Nephron (organoid): ENCODE measurements around the gene TOR1AIP2.

Experiments used
- H3K27ac Mint-ChIP-seq, 3 experiments: 2 replicates each; pipeline ENCODE4 v1.8.0; 2020; ENCODE audit warnings: mixed read lengths in 3 of 3, mild to moderate bottlenecking in 2 of 3, moderate library complexity in 1 of 3
- H3K27me3 Mint-ChIP-seq: 2 replicates; pipeline ENCODE4 v1.8.0; 2021; ENCODE audit warnings: low read depth, mild to moderate bottlenecking, moderate library complexity, mixed read lengths
- H3K36me3 Mint-ChIP-seq: 2 replicates; pipeline ENCODE4 v1.8.0; 2020; ENCODE audit warnings: low read depth, mixed read lengths
- H3K4me1 Mint-ChIP-seq: 2 replicates; pipeline ENCODE4 v1.8.0; 2020; ENCODE audit warnings: mixed read lengths
- H3K4me3 Mint-ChIP-seq, 3 experiments: 2 replicates each; pipeline ENCODE4 v1.8.0; 2020; ENCODE audit warnings: mild to moderate bottlenecking in 3 of 3, mixed read lengths in 3 of 3, moderate library complexity in 2 of 3
- H3K9me3 Mint-ChIP-seq: 2 replicates; pipeline ENCODE4 v1.8.0; 2020; ENCODE audit warnings: mixed read lengths
- TF ChIP-seq, protein P1 (sequence below), 3 experiments: fragments of 200-600 bp; sonication (generic); IDR thresholded peaks; one replicate each; pipeline ENCODE4 v1.5.0; 2021; ENCODE audit warnings: antibody characterized with exemption in 3 of 3; ENCODE audit not compliant: unreplicated experiment in 3 of 3

Gene TOR1AIP2

GRCh38 chr1:179813626-179814545 lies 63.7 kb downstream of the TOR1AIP2 start:
- no peaks in the 10 kb centered on the region for H3K9me3 Mint-ChIP-seq
- peak overlapping the region; percentile 89 to 93 (median 93) for H3K4me3 Mint-ChIP-seq
- H3K4me1 Mint-ChIP-seq = peaks cover 71% of the 10 kb centered on the region
- peaks cover 18% of the 10 kb centered on the region for H3K27me3 Mint-ChIP-seq
- TF ChIP-seq, protein P1, sequence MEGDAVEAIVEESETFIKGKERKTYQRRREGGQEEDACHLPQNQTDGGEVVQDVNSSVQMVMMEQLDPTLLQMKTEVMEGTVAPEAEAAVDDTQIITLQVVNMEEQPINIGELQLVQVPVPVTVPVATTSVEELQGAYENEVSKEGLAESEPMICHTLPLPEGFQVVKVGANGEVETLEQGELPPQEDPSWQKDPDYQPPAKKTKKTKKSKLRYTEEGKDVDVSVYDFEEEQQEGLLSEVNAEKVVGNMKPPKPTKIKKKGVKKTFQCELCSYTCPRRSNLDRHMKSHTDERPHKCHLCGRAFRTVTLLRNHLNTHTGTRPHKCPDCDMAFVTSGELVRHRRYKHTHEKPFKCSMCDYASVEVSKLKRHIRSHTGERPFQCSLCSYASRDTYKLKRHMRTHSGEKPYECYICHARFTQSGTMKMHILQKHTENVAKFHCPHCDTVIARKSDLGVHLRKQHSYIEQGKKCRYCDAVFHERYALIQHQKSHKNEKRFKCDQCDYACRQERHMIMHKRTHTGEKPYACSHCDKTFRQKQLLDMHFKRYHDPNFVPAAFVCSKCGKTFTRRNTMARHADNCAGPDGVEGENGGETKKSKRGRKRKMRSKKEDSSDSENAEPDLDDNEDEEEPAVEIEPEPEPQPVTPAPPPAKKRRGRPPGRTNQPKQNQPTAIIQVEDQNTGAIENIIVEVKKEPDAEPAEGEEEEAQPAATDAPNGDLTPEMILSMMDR (IDR thresholded peaks at IDR 0.05; ENCODE audit: unreplicated experiment in 3 of 3) = no peak
- no peaks in the 10 kb centered on the region for H3K36me3 Mint-ChIP-seq
- peak overlapping the region in 2 of 3 experiments; percentile 88 to 89 for H3K27ac Mint-ChIP-seq

DNA sequence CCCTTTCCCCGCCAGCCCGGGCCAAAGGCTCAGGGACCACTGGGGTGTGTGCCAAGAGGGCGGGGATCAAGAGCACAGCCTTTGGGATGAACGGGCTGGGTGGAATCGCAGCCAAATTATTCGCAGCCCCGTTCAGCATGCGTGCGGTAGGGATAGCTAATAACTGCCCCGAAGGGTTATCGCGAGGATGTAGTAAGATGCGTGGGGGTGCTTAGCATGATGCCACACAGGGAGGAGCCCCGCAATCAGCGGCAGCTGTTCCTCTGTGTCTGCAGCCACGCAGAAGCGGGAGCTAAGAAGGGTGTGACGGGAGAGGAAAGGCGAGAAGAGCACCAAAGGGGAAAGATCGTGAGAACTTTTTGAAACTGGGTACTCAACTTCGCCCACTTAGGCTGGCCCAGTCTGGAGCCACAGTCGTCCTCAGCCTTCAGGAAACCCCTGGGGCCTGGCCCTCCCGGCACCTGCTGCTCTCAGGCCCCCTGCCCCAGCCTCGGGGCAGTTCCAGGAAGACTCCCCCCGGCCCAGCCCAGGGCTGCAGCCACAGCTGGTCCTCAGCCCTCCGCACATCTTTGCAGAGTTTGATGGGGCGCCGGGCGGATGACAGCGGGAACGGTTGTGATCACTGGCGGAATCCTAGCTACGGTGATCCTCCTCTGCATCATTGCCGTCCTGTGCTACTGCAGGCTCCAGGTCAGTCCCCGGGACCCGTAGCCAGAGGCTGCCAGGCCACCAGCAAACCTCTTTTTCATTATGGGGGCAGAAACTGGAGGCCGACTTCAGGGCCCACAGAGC lies 64.9 kb downstream of the TOR1AIP2 start:
- Mint-ChIP-seq H3K4me1 (peaks cover 59% of the 10 kb centered on the region), H3K4me3 (peak overlapping the region in 2 of 3 experiments; percentile 35 to 50), H3K9me3 (no peaks in the 10 kb centered on the region), H3K36me3 (no peaks in the 10 kb centered on the region), H3K27ac (peak overlapping the region in 1 of 3 experiments; percentile 33), H3K27me3 (peaks cover 20% of the 10 kb centered on the region)
- TF ChIP-seq, protein P1 (IDR thresholded peaks at IDR 0.05; ENCODE audit: unreplicated experiment in 3 of 3) = no peak

GRCh38 chr1:179810367-179810715 lies 67.3 kb downstream of the TOR1AIP2 start:
- peaks cover 17% of the 10 kb centered on the region for H3K27me3 Mint-ChIP-seq
- H3K27ac Mint-ChIP-seq = no peak overlapping the region
- H3K4me1 Mint-ChIP-seq = peaks cover 36% of the 10 kb centered on the region
- H3K4me3 Mint-ChIP-seq = no peak overlapping the region
- TF ChIP-seq, protein P1 (IDR thresholded peaks at IDR 0.05; ENCODE audit: unreplicated experiment in 3 of 3) = no peak
- H3K36me3 Mint-ChIP-seq = no peaks in the 10 kb centered on the region
- no peaks in the 10 kb centered on the region for H3K9me3 Mint-ChIP-seq

DNA sequence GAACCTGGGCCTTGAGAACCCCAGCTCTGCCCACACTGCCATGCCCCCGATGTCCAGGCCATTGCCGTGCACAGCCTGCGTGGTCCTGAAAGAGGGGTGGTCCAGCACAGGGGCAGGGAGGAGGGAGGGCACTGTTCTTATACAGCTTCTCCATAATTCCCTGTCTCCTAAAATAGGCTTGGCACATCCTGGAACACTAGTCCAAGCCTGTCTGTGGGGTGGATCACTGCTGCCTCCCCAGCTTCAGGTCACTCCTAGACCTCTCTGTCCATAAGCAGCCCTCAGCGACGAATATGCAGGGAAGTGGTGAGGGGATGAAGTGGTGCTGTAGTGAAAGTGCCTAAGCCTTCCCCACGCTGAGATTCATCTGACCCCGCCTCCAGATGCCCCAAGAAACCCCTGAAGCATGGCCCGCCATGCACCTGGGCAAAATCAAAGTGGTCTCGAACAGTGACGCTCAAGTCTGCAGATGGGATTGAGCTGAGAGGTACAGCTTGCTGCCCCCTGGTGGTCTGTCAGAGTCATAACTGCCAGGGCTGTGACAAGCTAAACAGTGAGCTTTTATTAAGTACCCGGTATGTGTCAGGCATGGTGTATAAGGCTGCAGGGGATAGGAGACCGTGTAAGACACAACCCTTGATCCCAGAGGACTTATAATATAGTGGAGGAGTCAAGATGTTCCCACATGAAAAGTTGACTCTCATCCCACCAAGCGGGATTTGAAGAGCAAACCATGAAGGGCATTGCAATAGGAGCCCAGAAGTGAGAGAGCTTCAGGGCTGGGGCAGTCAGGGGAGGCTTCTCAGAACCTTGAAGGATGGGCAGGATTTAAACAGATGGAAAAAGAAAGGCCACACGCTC lies 67.9 kb downstream of the TOR1AIP2 start:
- no peak overlapping the region for H3K4me3 Mint-ChIP-seq
- H3K9me3 Mint-ChIP-seq = no peaks in the 10 kb centered on the region
- no peaks in the 10 kb centered on the region for H3K36me3 Mint-ChIP-seq
- peak overlapping the region in 1 of 3 experiments; percentile 10 for H3K27ac Mint-ChIP-seq
- H3K27me3 Mint-ChIP-seq = peaks cover 17% of the 10 kb centered on the region
- TF ChIP-seq, protein P1 (IDR thresholded peaks at IDR 0.05; ENCODE audit: unreplicated experiment in 3 of 3) = peak; percentile 83 to 90 (median 86)
- H3K4me1 Mint-ChIP-seq = peaks cover 30% of the 10 kb centered on the region

DNA sequence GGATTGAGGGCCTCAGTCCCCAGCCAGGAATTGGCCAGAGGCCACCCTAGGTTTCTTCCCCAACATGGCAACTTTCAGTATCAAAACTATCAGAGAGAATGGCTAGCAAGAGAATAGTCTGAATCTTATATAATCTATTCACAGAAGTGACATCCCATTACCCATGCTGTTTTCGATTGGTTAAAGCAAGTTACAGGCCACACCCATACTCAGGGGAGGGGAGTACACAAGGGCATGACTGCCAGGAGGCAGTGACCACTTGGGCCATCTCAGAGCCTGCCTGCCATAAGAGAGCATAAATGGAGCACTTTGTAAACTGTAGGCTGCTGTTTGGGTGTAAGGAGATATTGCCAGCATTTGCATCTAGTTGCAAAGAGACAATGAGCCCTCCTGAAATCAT lies 69.1 kb downstream of the TOR1AIP2 start:
- peaks cover 17% of the 10 kb centered on the region for H3K27me3 Mint-ChIP-seq
- no peaks in the 10 kb centered on the region for H3K9me3 Mint-ChIP-seq
- TF ChIP-seq, protein P1 (IDR thresholded peaks at IDR 0.05; ENCODE audit: unreplicated experiment in 3 of 3) = no peak
- no peaks in the 10 kb centered on the region for H3K36me3 Mint-ChIP-seq
- no peak overlapping the region for H3K4me3 Mint-ChIP-seq
- H3K27ac Mint-ChIP-seq = no peak overlapping the region
- H3K4me1 Mint-ChIP-seq = peaks cover 21% of the 10 kb centered on the region
